Inflammatory macrophage treated with lipopolysaccharide for 4 hours (primary cell): ENCODE measurements around the gene SMARCA4.

Experiments used
- DNase-seq: peaks from one replicate; pipeline ENCODE4 v3.0.0-alpha.2; 2020

The SMARCA4 gene

DNA sequence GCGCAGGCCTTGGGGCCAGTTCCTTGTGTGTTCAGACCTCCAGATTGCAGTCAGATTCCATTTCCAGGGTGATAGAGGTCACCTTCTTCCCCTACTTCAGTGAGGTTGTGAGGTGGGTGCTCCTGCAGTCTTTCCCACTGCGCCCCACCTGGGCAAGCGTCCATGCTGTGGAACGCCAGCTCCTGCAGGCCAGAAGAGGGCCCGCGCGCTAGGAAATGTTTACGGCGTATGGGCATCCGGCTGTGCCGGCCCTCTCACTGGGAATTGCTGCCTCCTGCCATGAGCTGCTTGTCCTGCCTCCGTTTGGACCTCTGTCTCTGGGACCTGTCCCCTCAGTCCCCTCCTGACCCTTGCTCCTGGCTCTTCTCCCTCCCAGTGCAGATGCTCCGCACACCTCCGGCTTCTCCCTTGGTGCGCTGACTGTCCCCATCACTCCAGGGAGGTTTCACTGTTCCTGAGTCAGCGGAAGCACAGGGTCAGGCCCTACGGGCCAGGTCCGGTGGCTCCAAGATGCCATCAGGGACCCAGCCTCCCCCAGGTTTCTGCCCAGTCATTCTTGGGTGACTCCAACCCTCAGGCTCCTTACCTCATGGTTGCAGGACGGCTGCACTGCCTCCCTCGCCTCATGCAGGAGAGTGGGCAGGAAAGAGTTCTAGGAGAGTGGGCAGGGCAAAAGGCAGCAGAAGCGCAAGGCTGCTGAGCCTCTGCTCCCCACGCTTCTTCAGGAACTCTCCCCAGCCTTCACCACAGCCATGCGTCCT, 56.6 kb downstream of the SMARCA4 start:
- DNase-seq, result no peak

- DNase-seq, result no peak
Observed at GRCh38 chr19:11018179-11018578, 57.3 kb downstream of the SMARCA4 start.

DNA sequence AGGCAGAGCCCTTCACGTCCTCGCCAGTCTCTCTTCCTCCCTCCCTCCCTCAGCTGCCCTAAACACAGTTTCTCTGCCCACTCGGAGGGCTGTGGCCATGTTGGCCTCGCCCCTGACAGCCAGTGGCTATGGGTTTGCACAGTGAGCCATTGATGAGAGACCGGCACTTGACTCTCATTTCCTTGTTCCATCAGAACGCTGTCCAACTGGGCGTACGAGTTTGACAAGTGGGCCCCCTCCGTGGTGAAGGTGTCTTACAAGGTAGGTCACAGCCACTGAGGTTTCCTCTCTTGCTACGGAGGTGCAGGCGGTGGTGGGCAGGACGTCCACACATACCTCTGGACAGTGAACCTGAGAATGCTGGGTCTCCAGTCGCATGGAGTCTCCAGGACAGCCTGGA, 57.9 kb downstream of the SMARCA4 start:
- DNase-seq, result no peak

DNA sequence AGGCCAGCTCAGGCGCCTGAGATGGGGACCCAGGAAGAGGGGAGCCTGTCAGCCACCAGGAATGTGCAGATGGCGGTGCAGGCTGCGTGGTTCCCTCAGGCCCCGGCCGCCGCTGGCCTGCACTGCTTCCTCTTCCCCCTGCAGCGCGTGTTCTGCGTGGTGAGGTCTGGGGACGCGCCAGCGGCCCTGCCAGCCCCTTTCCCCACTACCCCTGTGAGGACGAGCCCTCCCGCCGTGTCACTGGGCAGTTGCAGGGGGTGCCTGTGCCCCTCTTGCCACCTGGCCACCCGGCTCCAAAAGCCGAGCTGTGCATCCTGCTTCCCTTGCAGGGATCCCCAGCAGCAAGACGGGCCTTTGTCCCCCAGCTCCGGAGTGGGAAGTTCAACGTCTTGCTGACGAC, 58.4 kb downstream of the SMARCA4 start:
- DNase-seq, result no peak

DNA sequence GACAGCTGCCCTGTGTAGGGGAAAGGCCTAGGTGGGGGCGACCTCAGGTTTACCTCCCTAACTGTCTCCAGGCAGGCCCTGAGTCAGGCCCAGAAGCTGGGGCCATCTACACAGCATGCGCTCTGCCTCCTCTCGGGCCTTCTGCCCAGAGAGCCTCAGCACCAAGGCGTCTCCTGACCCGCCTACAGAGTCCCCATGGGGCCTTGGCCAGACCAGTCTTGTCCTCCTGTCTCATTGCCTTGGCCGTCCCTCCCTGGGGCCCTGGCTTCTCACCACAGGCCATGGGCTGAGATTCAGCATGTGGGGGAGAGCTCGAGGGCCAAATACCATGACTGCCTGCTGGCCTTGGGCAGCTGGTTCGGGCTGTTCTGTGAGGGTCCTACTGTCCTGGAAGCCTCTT, 59.0 kb downstream of the SMARCA4 start:
- no peak for DNase-seq

DNA sequence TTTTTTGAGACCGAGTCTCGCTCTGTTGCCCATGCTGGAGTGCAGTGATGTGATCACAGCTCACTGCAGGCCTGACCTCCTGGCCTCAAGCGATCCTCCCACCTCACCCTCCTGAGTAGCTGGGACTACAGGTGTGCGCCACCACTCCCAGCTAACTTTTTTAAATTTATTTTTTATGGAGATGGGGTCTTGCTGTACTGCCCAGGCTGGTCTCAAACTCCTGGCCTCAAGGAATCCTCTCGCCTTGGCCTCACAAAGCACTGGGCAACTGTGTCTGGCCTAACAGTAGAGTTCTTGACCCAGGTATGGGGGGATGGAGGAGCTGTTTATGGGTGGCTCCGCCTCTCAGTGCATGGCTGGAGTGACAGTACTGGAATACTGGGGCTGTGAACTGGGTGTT, 59.6 kb downstream of the SMARCA4 start:
- no peak for DNase-seq

DNA sequence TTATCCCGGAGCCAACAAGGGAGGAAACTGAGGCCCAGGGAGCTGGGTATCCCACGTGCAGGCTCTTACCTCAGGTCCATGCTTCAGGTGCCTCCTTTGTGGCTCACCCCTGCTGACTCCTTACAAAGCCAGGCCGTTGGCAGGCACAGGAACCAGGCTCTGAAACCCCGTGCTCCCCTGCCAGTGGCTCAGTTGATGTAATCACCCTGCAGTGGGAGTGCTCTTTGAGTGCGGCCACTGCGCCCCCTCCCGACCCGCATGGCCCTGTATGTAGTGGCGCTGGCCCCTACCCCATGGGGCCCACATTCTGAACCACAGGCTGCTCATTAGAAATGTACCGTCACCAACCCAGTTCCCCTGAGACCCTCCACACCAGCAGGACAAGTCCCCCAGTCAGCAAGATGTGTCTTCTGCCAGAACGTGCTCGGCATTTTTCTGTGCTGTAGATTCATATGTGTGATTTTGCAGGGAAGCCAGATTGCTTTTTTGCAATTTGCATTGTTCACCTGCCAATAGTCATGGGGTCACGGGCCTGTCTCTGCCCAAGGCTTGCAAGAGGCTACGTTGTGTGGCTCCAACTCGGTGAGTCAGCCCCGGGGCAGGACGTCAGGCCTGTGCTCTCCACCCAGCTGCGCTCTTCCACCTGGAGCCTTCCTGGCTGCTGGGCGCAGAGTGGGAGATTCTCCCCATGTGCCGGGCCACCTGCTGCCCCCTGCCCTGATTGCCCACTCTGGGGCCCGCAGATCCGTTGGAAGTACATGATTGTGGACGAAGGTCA, 60.3 kb downstream of the SMARCA4 start:
- no peak for DNase-seq

DNA sequence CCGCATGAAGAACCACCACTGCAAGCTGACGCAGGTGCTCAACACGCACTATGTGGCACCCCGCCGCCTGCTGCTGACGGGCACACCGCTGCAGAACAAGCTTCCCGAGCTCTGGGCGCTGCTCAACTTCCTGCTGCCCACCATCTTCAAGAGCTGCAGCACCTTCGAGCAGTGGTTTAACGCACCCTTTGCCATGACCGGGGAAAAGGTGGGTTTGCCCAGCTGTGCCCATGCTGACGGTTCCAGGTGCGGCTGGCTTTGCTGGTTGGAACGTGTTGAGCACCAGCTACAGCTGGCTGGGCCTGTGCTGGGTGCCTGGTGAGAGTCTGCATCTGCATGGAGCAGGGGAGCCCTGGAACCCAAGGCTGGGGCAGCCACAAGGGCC, 60.9 kb downstream of the SMARCA4 start:
- DNase-seq, result no peak

GRCh38 chr19:11023016-11023415, 62.2 kb downstream of the SMARCA4 start:
- no peak for DNase-seq

DNA sequence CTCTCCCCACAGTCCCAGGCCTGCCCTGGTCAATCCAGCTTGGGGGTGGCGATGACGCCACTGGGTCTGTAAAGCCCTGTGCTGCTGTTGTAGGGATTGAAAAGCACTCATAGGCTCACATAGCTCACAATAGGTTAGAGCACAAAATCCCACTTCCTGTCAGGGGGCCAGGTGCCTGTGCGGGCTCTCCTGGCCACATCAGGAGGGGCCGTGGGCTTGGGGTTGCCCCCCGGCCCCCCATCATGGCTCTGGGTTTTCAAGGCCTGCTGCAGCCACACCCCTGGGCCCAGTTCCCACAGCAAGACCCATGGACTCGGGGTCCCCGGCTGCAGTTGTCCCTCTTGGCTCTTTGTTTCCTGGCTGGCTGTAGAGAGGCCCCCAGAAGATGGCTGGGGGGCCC, 62.9 kb downstream of the SMARCA4 start:
- no peak for DNase-seq

- no peak for DNase-seq
Observed at GRCh38 chr19:11024259-11024658, 63.4 kb downstream of the SMARCA4 start.

DNA sequence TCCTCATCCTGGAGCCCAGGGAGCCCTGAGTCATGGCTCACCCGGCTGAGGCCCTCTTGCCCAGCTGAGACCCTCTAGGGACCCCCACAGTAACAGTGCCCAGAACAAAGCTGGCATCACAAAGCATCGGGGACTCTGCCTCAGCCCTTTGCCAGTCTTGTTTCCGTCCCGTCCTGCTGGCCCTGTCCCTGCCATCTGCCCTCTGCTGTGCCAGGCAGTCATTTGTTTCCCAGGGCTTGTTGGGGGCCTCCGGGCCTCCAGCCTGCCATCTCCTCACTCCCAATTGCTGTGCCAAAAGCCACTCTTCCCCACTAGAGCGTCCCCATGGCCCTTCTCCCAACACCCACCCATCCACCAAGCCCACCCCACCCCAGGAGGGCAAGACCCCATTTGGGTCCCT, 64.2 kb downstream of the SMARCA4 start:
- DNase-seq, result no peak

GRCh38 chr19:11025445-11025844, 64.6 kb downstream of the SMARCA4 start:
- no peak for DNase-seq

DNA sequence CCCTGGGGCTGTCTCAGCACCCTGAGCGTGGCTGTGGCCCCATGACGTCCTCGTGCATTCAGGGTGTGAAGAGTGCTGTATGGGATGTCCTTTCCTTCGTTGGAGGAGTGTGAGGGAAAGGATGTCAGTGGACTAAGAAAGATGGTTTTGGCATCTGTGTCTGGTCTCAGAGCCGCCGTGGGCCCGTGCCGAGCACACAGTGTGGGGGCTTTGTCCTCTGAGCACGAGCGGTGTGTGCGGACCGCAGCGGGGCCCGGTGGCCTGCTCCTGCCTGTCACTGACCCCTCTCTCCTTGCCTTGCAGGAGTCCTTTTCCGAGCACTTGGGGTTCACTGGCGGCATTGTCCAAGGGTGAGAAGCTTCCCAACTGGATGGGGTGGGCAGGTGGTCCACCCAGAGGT, 65.2 kb downstream of the SMARCA4 start:
- no peak for DNase-seq

DNA sequence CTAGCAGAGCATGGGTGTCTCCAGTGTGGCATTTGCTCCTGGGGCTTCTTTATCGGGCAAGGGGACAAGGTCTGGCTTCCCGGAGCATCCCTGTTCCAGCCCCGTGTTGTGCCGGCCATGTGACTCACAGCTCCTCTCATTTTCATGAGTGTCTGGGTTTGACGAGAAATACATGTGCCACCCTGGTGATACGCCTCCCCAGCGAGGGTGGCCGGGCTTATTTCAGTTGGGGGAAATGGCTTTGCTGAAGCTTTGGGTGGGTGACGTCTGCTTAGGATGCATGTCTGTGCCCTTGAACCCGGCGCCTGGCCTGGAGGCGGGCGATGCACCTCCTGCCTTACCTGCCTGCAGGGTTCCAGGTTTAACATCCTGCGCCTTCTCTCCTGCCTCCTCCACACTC, 66.6 kb downstream of the SMARCA4 start:
- DNase-seq, result no peak

DNA sequence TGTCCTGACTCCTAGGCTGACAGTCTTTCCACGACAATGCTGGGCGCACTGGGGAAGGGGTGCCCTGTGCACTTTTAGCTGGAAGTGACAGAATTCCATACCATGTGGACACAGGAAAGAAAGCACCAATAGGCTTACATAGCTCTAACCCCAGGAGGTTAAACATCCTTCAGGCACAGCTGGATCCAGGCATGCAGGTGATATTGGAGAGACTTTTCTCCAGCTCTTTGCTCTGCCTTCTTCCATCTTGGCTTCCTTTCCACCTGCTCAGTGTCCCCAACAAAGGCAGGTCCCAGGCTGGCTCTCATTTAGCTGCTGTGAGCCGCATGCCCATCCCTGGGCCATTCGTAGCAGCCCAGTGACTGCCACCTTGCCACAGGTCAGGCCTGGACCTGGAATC, 67.3 kb downstream of the SMARCA4 start:
- no peak for DNase-seq

DNA sequence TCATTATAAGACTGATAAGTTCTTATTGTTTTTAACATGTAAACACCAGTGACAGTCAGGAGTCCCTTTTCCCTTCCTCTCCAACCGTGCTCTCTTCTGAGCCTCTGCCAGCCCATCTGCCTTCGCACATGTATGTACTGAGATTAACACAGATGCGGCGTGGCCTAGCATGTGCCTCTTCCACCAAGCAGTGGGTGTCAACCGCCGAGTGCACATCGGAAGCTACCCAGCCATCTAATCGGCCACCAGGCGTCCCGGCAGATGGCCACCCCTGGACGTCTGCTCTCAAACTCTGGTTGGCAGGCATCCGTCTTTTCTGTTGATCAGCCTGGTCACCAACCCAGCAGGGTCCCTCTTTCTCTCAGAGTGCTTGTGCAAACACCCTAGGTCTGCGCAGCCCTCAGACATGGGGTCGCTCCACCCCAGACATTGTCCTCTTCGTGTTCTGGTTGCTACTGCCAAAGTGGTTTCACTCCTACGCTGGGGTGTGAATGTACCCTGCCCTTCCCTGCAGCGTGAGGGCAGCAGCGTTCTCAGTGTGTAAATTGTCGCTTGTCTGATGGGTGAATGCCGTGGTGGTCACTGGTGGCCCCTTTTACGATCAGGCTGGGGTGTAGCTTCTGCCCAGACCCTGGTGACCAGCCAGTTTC, 70.7 kb downstream of the SMARCA4 start:
- no peak for DNase-seq

DNA sequence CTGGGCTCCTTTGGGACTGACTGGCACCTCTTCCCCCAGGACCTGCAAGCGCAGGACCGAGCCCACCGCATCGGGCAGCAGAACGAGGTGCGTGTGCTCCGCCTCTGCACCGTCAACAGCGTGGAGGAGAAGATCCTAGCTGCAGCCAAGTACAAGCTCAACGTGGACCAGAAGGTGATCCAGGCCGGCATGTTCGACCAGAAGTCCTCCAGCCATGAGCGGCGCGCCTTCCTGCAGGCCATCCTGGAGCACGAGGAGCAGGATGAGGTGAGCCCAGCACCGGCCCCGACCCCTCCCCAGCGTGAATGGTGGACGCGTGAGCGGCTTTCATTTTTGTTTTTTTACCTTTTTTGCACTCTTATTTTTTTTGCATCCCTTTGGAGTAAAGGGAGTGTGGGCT, 72.4 kb downstream of the SMARCA4 start:
- DNase-seq, result no peak

DNA sequence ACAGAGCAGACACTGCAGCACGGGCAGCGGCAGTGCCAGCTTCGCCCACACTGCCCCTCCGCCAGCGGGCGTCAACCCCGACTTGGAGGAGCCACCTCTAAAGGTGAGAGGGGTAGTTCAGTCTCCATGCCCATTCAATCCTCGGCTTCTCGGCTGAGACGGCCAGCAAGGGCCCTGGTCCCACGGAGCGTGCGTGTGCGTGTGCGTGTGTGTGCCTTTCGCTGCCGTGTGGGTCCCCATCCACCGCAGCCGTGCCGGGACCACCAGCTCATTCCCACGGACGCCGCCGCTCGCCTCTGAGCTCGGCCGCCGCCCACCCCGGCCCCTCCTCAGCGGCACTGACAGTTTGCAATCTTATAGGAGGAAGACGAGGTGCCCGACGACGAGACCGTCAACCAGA, 72.9 kb downstream of the SMARCA4 start:
- no peak for DNase-seq

DNA sequence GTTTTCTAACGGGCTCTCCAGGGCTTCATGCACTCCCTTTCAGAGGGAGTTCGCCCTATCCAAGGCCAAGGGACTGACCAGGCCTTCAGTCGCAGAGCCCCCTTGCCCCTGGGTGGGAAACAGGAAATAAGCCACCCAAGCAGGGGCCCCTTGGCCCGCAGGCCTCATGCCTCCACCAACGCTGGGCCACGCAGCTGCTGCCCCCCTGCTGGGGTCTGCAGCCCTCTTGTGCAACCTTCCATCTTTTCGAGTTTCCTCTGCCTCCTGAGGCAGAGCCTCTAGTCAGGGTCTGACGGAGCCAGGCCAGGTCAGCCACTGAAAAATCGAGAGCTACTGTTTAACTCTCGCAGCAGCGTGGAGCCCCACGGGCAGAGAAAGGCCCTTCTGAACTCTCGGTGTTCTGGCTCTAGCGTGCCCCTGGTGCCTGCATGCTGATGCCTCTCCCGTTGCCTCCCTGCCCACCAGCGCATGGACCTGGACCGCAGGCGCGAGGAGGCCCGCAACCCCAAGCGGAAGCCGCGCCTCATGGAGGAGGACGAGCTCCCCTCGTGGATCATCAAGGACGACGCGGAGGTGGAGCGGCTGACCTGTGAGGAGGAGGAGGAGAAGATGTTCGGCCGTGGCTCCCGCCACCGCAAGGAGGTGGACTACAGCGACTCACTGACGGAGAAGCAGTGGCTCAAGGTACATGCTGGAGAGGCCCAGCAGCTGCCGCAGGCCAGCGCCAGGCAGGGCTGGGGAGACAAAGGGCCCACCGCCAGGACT, 73.8 kb downstream of the SMARCA4 start:
- DNase-seq, result no peak

- DNase-seq, result peak; percentile 85
Observed at GRCh38 chr19:11035441-11036377, 74.9 kb downstream of the SMARCA4 start.

DNA sequence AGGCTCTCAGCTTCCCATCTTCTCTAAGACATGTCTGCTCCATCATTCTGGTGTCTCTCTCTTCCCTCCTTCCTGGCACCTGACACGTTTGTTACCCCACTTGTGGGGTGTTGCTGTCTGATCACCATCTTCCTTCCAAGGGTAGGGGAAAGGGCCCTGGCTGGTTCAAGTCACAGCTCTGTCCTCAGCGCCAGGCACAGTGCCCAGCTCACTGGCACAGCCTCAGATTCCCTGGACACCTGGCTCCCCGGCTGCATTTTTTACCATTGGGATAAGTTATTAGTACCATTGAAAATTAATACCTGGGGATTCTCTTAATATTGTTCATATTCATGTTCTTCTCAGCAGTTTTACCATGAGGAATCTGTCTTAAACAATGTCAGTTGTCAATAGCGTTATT, 77.7 kb downstream of the SMARCA4 start:
- DNase-seq, result no peak
